GM12872 (cell line): ENCODE data around the gene SCGN.
A peak's percentile ranks its signal among the peaks of the same experiment; 100 is the strongest.

Experiments
- TF ChIP-seq, protein P1 (sequence below): IDR thresholded peaks from 3 replicates; pipeline ENCODE4 v1.5.1; 2011; ENCODE audit warnings: low read depth, mild to moderate bottlenecking, low read length, moderate library complexity; ENCODE audit not compliant: insufficient read depth

The SCGN gene

DNA sequence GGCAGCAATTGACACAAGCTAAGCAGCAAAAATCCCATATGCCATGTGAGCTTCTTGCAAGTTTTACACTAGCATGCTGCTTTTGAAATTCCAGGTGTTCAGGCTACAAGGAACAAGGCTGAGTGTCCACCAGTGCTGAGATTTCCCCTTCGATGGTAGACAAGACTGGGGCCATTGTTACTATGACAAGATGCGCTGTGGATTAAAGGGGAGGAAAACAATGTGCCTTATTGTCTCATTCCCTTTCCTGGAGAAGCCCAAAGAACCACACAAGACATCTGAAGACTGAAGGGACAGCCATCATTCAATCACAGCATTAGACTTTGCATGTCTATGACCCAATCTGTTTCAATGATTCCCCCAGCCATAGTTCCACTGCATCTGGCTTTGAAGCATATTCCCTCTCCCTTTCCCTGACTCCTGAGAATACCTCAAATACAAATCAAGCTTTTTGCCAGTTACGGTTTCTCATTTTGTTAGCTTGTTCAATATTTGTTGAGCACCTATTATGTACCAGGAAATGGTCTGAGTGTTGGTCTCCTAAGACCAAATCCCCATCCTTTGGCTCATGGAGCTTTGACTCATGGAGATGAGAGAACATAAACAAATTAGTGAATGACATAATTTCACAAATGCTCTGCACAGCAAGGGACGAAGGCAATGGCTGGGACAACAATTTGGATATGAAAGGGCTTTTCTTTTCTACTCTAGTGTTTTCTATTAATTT lies 23.4 kb upstream of the SCGN start:
- TF ChIP-seq, protein P1, sequence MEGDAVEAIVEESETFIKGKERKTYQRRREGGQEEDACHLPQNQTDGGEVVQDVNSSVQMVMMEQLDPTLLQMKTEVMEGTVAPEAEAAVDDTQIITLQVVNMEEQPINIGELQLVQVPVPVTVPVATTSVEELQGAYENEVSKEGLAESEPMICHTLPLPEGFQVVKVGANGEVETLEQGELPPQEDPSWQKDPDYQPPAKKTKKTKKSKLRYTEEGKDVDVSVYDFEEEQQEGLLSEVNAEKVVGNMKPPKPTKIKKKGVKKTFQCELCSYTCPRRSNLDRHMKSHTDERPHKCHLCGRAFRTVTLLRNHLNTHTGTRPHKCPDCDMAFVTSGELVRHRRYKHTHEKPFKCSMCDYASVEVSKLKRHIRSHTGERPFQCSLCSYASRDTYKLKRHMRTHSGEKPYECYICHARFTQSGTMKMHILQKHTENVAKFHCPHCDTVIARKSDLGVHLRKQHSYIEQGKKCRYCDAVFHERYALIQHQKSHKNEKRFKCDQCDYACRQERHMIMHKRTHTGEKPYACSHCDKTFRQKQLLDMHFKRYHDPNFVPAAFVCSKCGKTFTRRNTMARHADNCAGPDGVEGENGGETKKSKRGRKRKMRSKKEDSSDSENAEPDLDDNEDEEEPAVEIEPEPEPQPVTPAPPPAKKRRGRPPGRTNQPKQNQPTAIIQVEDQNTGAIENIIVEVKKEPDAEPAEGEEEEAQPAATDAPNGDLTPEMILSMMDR: no peak

GRCh38 chr6:25629198-25629576 lies 22.8 kb upstream of the SCGN start:
- TF ChIP-seq, protein P1: no peak

DNA sequence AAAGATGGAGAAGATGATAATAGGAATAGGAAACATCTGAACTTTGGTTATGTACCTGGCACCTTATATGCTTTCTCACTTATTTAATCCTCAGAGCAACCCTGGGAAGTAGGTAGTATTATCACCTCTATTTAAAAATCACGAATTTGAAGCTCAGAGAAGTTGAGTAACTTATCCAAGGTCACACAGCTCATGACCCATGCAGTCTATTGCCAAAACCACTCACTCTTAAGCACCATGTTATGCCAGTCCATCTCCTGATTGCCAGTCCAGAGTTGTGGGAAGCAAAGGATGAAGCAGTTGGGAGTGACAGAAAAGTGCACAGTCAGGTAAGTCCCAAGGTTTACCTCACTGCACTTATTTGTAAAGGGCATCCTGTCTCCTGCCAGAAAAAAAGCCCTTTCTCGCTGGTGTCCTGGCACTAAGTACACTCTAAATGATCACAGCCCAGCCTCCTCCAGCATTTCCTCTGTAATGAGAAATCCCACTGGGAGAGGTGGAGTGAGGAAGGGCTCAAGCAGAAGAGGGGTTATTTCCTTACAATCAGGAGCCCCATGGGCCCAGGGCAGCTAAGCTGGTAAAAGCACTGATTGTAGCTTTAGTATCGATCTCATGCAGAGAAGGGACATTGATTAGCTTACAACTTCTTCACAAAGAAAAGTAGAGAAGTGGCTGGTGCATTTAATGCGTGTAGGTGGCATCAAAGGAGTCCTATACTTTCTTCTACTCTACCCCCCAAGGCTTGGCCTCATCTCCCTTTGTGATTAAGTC lies 21.3 kb upstream of the SCGN start:
- TF ChIP-seq, protein P1: no peak

- TF ChIP-seq, protein P1: no peak
Observed at GRCh38 chr6:25635886-25636317, 16.1 kb upstream of the SCGN start.

DNA sequence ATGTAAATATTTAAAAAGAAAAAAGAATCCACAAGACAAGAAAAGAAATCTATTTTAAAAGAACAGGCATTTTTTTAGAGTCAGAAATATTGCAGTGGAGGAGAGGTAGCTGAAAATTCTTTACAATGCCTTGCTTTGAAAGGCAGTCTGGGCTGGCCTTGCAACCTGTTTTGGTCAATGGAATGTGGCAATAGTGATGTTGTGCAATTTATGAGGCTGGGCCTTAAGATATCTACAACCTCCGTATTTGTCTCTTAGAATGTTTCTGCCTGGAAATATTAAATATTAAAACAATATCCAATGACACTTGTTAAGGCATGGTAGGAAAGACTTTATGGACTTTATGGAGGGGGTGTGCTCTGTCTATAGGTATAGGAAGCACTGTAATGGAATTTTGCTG lies 14.8 kb upstream of the SCGN start:
- TF ChIP-seq, protein P1: no peak

DNA sequence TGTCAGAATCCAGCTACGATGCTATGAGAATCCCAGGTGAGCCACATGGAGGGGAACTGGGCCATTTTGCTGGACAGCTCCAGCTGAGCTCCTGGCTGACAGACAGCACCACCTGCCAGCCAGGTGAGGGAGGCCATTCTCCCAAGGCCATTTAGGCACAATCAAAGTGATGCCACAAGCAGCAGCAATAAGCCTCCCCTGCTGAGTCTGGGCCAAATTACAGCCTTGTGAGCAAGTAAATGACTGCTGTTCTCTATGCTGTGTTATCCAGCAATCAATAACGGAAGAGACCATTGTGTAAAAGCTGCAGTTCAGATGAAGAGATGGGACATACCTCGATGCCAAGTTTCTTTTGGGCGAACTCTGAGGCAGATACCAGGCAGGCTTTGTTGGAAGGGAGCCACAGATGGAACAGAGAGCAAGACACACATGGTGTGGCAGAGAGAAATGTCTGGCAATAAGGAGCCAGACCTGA lies 14.0 kb upstream of the SCGN start:
- TF ChIP-seq, protein P1: 0 out of 3 replicates have a peak, but pooled peaks have one; percentile 4

GRCh38 chr6:25639653-25640052 lies 12.4 kb upstream of the SCGN start:
- TF ChIP-seq, protein P1: no peak
